H1 (cell line): ENCODE results near the gene CUL1. TPM values are rescaled to one million over a fixed set of nuclear protein-coding genes. Genes with fewer than 3 reads are reported as not detected.

Experiments used
- FOSL1 ChIP-seq: IDR thresholded peaks from 2 replicates; pipeline ENCODE4 v1.6.1; 2011; ENCODE audit warnings: mild to moderate bottlenecking, low read depth, low read length, moderate library complexity; ENCODE audit not compliant: insufficient read depth
- JUN ChIP-seq: IDR thresholded peaks from 2 replicates; pipeline ENCODE4 v1.6.1; 2011; ENCODE audit warnings: low read depth, mild to moderate bottlenecking, improper control_type of control experiment, low read length
- SIN3A ChIP-seq, 2 experiments: IDR thresholded peaks in 1 of 2; conservative IDR thresholded peaks in 1 of 2; 2 replicates each; pipeline ENCODE4 v1.6.1; 2011 to 2012; ENCODE audit warnings: low read length in 2 of 2, improper control_type of control experiment in 1 of 2, low read depth in 1 of 2, mild to moderate bottlenecking in 1 of 2
- polyA plus RNA-seq, 7 experiments: library from polyadenylated mRNA; depleted of rRNA in 3 of 7; stranded (reverse) in 5 of 7; unstranded in 2 of 7; fragments of >200 nt in 5 of 7; fragments of 200-250 nt in 2 of 7; gene quantifications; 1 replicate in 5 of 7; 2 replicates in 1 of 7; 4 replicates in 1 of 7; pipeline versions ENCODE4 v1.2.1 to v1.2.3, GENCODE V29; 2011 to 2013; ENCODE audit warnings: missing spikeins in 2 of 7, mixed read lengths in 2 of 7
- total RNA-seq: library from RNA; stranded (reverse); fragmentation: NEBNext Ultra II Directional; extraction: Animal tissue kit (Norgen Biotek cat#: 25700); gene quantifications from 2 replicates; pipeline ENCODE4 v1.2.1, GENCODE V29; 2021

Gene CUL1
- total and polyA plus RNA-seq, 2 of the 8 experiments (the other 6 are each of a cell fraction or from before 2014, with no cell fraction given): 33.0 to 77.3 TPM

GRCh38 chr7:148650232-148650858 lies 48.4 kb upstream of the CUL1 start (continued):
- no peak for TF ChIP-seq JUN
- no peak for TF ChIP-seq SIN3A (conservative IDR thresholded peaks at IDR 0.05 in 1 of 2, IDR thresholded peaks at IDR 0.05 in 1 of 2; ENCODE audit: low read depth in 1 of 2, low read length in 2 of 2)
- no peak for TF ChIP-seq FOSL1
